Smooth muscle cell (in vitro differentiated cells): ENCODE results near the gene TMEM38B. TPM values are rescaled to one million over a fixed set of nuclear protein-coding genes. Genes with fewer than 3 reads are reported as not detected.
"Not testable (repeated sequence)": the region's sequence is repeated elsewhere in the genome, so short reads cannot be mapped to it uniquely, and the experiment has no call there.

Experiments
- DNase-seq: peaks from one replicate; lab custom pipeline; 2025; ENCODE audit not compliant: unreplicated experiment; lab: John Stamatoyannopoulos, UW
- H2AFZ ChIP-seq: fragments of 200-600 bp; sonication (generic); 2 replicates; pipeline ENCODE4 v1.6.0; 2016; ENCODE audit warnings: antibody characterized with exemption, low read depth, mild to moderate bottlenecking
- H3F3A ChIP-seq: fragments of 200-600 bp; sonication (generic); 2 replicates; pipeline ENCODE4 v1.6.0; 2017; ENCODE audit warnings: antibody characterized with exemption, low read depth
- H3K27ac ChIP-seq: fragments of 200-600 bp; sonication (generic); 2 replicates; pipeline ENCODE4 v1.5.1; 2016; ENCODE audit warnings: low read depth, mild to moderate bottlenecking
- H3K27me3 ChIP-seq: fragments of 200-600 bp; sonication (generic); 2 replicates; pipeline ENCODE4 v1.6.1; 2016; ENCODE audit warnings: low read depth, mild to moderate bottlenecking
- H3K36me3 ChIP-seq: fragments of 200-600 bp; sonication (generic); 2 replicates; pipeline ENCODE4 v1.5.1; 2016; ENCODE audit warnings: low read depth
- H3K4me1 ChIP-seq: fragments of 200-600 bp; sonication (generic); 2 replicates; pipeline ENCODE4 v1.5.1; 2016; ENCODE audit warnings: low read depth
- H3K4me2 ChIP-seq: fragments of 200-600 bp; sonication (generic); 2 replicates; pipeline ENCODE4 v1.6.0; 2016; ENCODE audit warnings: mild to moderate bottlenecking
- H3K4me3 ChIP-seq: fragments of 200-600 bp; sonication (generic); 2 replicates; pipeline ENCODE4 v1.5.1; 2016; ENCODE audit warnings: mild to moderate bottlenecking
- H3K79me2 ChIP-seq: fragments of 200-600 bp; sonication (generic); 2 replicates; pipeline ENCODE4 v1.6.0; 2016; ENCODE audit warnings: low read depth, mild to moderate bottlenecking
- H3K9ac ChIP-seq: fragments of 200-600 bp; sonication (generic); 2 replicates; pipeline ENCODE4 v1.6.0; 2016; ENCODE audit warnings: low read depth
- H3K9me3 ChIP-seq: fragments of 200-600 bp; sonication (generic); replicated peaks from 2 replicates; pipeline ENCODE4 v1.5.1; 2016; ENCODE audit warnings: low read depth
- H4K20me1 ChIP-seq: fragments of 200-600 bp; sonication (generic); 2 replicates; pipeline ENCODE4 v1.6.0; 2016; ENCODE audit warnings: low read depth
- WGBS: methylation state at CpG from one replicate; pipeline ENCODE4 v1.1.7; 2016; ENCODE audit warnings: low lambda C conversion rate; 5-methylcytosine and 5-hydroxymethylcytosine counted together
- polyA plus RNA-seq: library from polyadenylated mRNA; unstranded; fragments of >200 nt; fragmentation: Nextera tagmentation; extraction: Ambion mirVana; gene quantifications from 2 replicates; pipeline ENCODE4 v1.2.1, GENCODE V29; 2016
- total RNA-seq: library from RNA; depleted of rRNA; stranded (reverse); fragments of >200 nt; gene quantifications from 2 replicates; pipeline ENCODE4 v1.2.3, GENCODE V29; 2014
- TF ChIP-seq, protein P1 (sequence below): fragments of 200-600 bp; sonication (generic); IDR thresholded peaks from 2 replicates; pipeline ENCODE4 v1.5.1; 2017; ENCODE audit warnings: borderline replicate concordance, mild to moderate bottlenecking, antibody characterized with exemption; ENCODE audit not compliant: insufficient read depth, poor library complexity, severe bottlenecking

Gene TMEM38B
- total and polyA plus RNA-seq, 2 experiments from 2014 or later = 15.9 to 28.4 TPM

DNA sequence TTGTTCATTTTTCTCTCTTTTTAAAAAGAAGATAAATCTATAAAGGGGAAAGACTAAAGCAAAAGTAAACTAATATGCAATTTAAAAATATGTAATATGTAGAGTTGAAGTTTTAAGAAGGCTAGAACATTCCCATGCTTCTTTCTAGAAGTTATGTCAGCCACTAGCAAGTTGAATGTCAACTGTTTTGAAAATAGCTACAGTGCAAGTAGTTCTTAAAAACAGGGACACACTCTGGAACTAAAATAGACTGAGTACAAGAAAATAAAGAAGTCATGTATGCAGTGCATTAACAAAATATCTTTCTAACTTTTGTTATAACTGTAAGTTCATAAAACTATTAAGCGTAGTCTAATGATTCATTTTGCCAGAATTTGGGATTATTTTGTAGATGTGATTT is 7.9 kb downstream of the TMEM38B start:
- no peaks in the 10 kb centered on the region for H3K4me1 ChIP-seq
- no peak overlapping the region for H3K4me3 ChIP-seq
- DNase-seq = no peak
- 98% methylated on average over 1 of the region's 1 CpG for WGBS
- H3F3A ChIP-seq = no peaks in the 10 kb centered on the region
- H3K9me3 ChIP-seq = no peaks in the 10 kb centered on the region
- no peak overlapping the region for H3K4me2 ChIP-seq
- H3K9ac ChIP-seq = no peak overlapping the region
- TF ChIP-seq, protein P1, sequence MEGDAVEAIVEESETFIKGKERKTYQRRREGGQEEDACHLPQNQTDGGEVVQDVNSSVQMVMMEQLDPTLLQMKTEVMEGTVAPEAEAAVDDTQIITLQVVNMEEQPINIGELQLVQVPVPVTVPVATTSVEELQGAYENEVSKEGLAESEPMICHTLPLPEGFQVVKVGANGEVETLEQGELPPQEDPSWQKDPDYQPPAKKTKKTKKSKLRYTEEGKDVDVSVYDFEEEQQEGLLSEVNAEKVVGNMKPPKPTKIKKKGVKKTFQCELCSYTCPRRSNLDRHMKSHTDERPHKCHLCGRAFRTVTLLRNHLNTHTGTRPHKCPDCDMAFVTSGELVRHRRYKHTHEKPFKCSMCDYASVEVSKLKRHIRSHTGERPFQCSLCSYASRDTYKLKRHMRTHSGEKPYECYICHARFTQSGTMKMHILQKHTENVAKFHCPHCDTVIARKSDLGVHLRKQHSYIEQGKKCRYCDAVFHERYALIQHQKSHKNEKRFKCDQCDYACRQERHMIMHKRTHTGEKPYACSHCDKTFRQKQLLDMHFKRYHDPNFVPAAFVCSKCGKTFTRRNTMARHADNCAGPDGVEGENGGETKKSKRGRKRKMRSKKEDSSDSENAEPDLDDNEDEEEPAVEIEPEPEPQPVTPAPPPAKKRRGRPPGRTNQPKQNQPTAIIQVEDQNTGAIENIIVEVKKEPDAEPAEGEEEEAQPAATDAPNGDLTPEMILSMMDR = no peak
- no peaks in the 10 kb centered on the region for H3K36me3 ChIP-seq
- H4K20me1 ChIP-seq = no peaks in the 10 kb centered on the region
- H3K27ac ChIP-seq = no peak overlapping the region
- no peaks in the 10 kb centered on the region for H3K27me3 ChIP-seq
- H3K79me2 ChIP-seq = peaks cover 38% of the 10 kb centered on the region
- H2AFZ ChIP-seq = no peak overlapping the region

- not testable (repeated sequence) for H3K27ac ChIP-seq, H3K9me3 ChIP-seq, H2AFZ ChIP-seq, H3K4me2 ChIP-seq, H3K36me3 ChIP-seq, H3K27me3 ChIP-seq, H3K4me3 ChIP-seq, H3K9ac ChIP-seq, H3K4me1 ChIP-seq, H3F3A ChIP-seq, DNase-seq, H4K20me1 ChIP-seq
- peaks cover 34% of the 10 kb centered on the region for H3K79me2 ChIP-seq
- 93% methylated on average over 4 of the region's 4 CpGs for WGBS
Observed at GRCh38 chr9:105703638-105704037, 9.3 kb downstream of the TMEM38B start.

- no peak overlapping the region for H3K9ac ChIP-seq
- no peak overlapping the region for H3K27ac ChIP-seq
- H3F3A ChIP-seq = no peaks in the 10 kb centered on the region
- WGBS = 97% methylated on average over 8 of the region's 8 CpGs
- TF ChIP-seq, protein P1 = no peak
- H3K4me2 ChIP-seq = no peak overlapping the region
- H3K36me3 ChIP-seq = no peaks in the 10 kb centered on the region
- no peaks in the 10 kb centered on the region for H3K4me1 ChIP-seq
- no peak for DNase-seq
- no peak overlapping the region for H2AFZ ChIP-seq
- H3K79me2 ChIP-seq = peaks cover 16% of the 10 kb centered on the region
- H4K20me1 ChIP-seq = no peaks in the 10 kb centered on the region
- H3K9me3 ChIP-seq = no peaks in the 10 kb centered on the region
- H3K4me3 ChIP-seq = no peak overlapping the region
- no peaks in the 10 kb centered on the region for H3K27me3 ChIP-seq
Observed at GRCh38 chr9:105706156-105706555, 11.8 kb downstream of the TMEM38B start.

DNA sequence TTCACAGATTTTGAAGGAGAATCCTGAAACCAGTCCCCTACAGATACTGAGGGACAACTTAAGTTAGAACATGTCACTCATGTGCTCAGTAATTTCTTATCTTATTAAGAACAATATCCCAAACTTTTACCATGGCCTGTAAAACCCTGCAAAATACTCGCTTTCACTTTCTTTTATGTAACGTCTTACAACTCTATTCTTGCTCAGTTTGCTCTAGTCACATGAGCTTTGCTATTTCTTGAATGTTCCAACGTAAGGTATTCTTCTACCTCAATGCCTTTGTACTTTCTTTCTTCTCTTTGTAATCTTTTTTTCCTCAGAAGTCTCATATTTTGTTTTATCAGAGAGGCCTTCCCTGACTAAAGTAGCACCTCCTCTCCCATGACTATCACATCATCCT is 14.1 kb downstream of the TMEM38B start:
- Histone ChIP-seq H3K36me3 (no peaks in the 10 kb centered on the region), H3K4me1 (no peaks in the 10 kb centered on the region), H3K4me3 (no peak overlapping the region), H3K4me2 (no peak overlapping the region), H3K9ac (no peak overlapping the region), H3F3A (no peaks in the 10 kb centered on the region), H3K9me3 (no peaks in the 10 kb centered on the region), H4K20me1 (no peaks in the 10 kb centered on the region), H3K27ac (no peak overlapping the region), H2AFZ (no peak overlapping the region), H3K27me3 (no peaks in the 10 kb centered on the region), H3K79me2 (no peaks in the 10 kb centered on the region)
- WGBS = 96% methylated on average over 3 of the region's 3 CpGs
- TF ChIP-seq, protein P1 = no peak
- no peak for DNase-seq
